K562 (cell line): Measurements from ENCODE around the gene SETDB1. TPM values are rescaled to one million over a fixed set of nuclear protein-coding genes. Genes with fewer than 3 reads are reported as not detected.
A peak's percentile ranks its signal among the peaks of the same experiment; 100 is the strongest.

Experiments
- CBX2 ChIP-seq: fragments of 200-600 bp; sonication (generic); IDR thresholded peaks from one replicate; pipeline ENCODE4 v1.6.1; 2012; ENCODE audit warnings: mild to moderate bottlenecking, low read length, inconsistent platforms; ENCODE audit not compliant: insufficient read depth, poor library complexity, severe bottlenecking
- COPS2 ChIP-seq: fragments of 450-650 bp; conservative IDR thresholded peaks from 2 replicates; pipeline ENCODE4 v1.6.1; 2016; ENCODE audit warnings: mild to moderate bottlenecking, moderate library complexity
- DNMT1 ChIP-seq: fragments of 450-650 bp; IDR thresholded peaks from 2 replicates; pipeline ENCODE4 v1.6.1; 2016; ENCODE audit warnings: antibody characterized with exemption, mild to moderate bottlenecking
- E2F5 ChIP-seq: sonication (generic); formaldehyde crosslinking; IDR thresholded peaks from 2 replicates; pipeline ENCODE4 v1.8.0; 2022; ENCODE audit warnings: mild to moderate bottlenecking, missing genetic modification reagents
- ETS1 ChIP-seq: conservative IDR thresholded peaks from 2 replicates; pipeline ENCODE4 v1.6.1; 2011; ENCODE audit warnings: low read depth, mild to moderate bottlenecking, low read length; ENCODE audit not compliant: control insufficient read depth
- KLF13 ChIP-seq: fragments of 450-650 bp; IDR thresholded peaks from 2 replicates; pipeline ENCODE4 v1.6.1; 2016; ENCODE audit warnings: missing genetic modification characterization, low read depth, mild to moderate bottlenecking, missing compliant biosample characterization, moderate library complexity, borderline replicate concordance
- MBD2 ChIP-seq: sonication (generic); IDR thresholded peaks from 2 replicates; pipeline ENCODE4 v1.6.1; 2016; ENCODE audit warnings: low read depth, borderline replicate concordance
- RERE ChIP-seq: sonication (generic); formaldehyde crosslinking; IDR thresholded peaks from 2 replicates; pipeline ENCODE4 v1.8.0; 2023; ENCODE audit warnings: missing genetic modification reagents, mild to moderate bottlenecking, borderline replicate concordance
- SMARCB1 ChIP-seq: IDR thresholded peaks from 2 replicates; pipeline ENCODE4 v1.6.1; 2011; ENCODE audit warnings: improper control_type of control experiment, low read depth; ENCODE audit not compliant: insufficient read length
- SRSF1 ChIP-seq: fragments of 200-400 bp; formaldehyde crosslinking; IDR thresholded peaks from 2 replicates; pipeline ENCODE4 v1.6.1; 2017; ENCODE audit warnings: mild to moderate bottlenecking, low read depth, low read length, moderate library complexity
- ZNF12 ChIP-seq: sonication (generic); formaldehyde crosslinking; IDR thresholded peaks from 2 replicates; pipeline ENCODE4 v1.4.0; 2020; ENCODE audit warnings: mild to moderate bottlenecking, missing genetic modification reagents
- ZNF444 ChIP-seq: fragments of 250-450 bp; sonication (Bioruptor Pico); IDR thresholded peaks from 2 replicates; pipeline ENCODE4 v1.4.0; 2020; ENCODE audit warnings: mild to moderate bottlenecking, moderate library complexity
- ZNF778 ChIP-seq: fragments of 450-650 bp; formaldehyde crosslinking; IDR thresholded peaks from 2 replicates; pipeline ENCODE4 v1.4.0; 2020; ENCODE audit warnings: mild to moderate bottlenecking, moderate library complexity
- polyA plus RNA-seq, 8 experiments: library from polyadenylated mRNA; depleted of rRNA in 4 of 8; stranded (reverse) in 5 of 8; unstranded in 3 of 8; fragments of >200 nt; fragmentation: Nextera tagmentation in 2 of 8; fragmentation: Illumina TruSeq in 1 of 8; extraction: Ambion mirVana in 2 of 8; extraction: Trizol in 1 of 8; gene quantifications; 2 replicates each; pipeline versions ENCODE4 v1.2.1 to v1.2.3, GENCODE V29; 2011 to 2014; ENCODE audit warnings: inconsistent platforms in 1 of 8, missing spikeins in 1 of 8
- total RNA-seq, 7 experiments: library from RNA; depleted of rRNA in 6 of 7; stranded (reverse); fragments of >200 nt in 6 of 7; fragmentation: Illumina TruSeq in 2 of 7; extraction: Trizol in 2 of 7; gene quantifications; 2 replicates each; pipeline versions ENCODE4 v1.2.1 to v1.2.3, GENCODE V29; 2011 to 2021; ENCODE audit warnings: low replicate concordance in 1 of 7
- TF ChIP-seq, protein P1 (sequence below): fragments of 450-650 bp; conservative IDR thresholded peaks from 2 replicates; pipeline ENCODE4 v1.6.1; 2016; ENCODE audit warnings: missing genetic modification characterization, low read depth, mild to moderate bottlenecking, control low read depth, missing compliant biosample characterization
- TF ChIP-seq, protein P2 (sequence below): fragments of 200-800 bp; sonication (Bioruptor generic); IDR thresholded peaks from 2 replicates; pipeline ENCODE4 v1.6.1; 2017; ENCODE audit warnings: missing genetic modification characterization, missing compliant biosample characterization

The SETDB1 gene
- total and polyA plus RNA-seq, 9 of the 15 experiments (the other 6 are each of a cell fraction or from before 2014, with no cell fraction given): 21.5 to 64.4 (median 42.0) TPM

GRCh38 chr1:150976879-150977694, 50.9 kb downstream of the SETDB1 start (continued):
- TF ChIP-seq SMARCB1 (no peak), SRSF1 (no peak), E2F5 (no peak), ZNF778 (CRISPR knock-in tag) (no peak), CBX2 (no peak), KLF13 (tag) (no peak; the same call in 1 of the 2 replicates), DNMT1 (no peak), MBD2 (peak; percentile 69), ETS1 (0 out of 2 replicates have a peak, but pooled peaks have one; percentile 28), RERE (CRISPR knock-in tag) (no peak), COPS2 (no peak), ZNF444 (no peak), ZNF12 (no peak)
- TF ChIP-seq, protein P1, sequence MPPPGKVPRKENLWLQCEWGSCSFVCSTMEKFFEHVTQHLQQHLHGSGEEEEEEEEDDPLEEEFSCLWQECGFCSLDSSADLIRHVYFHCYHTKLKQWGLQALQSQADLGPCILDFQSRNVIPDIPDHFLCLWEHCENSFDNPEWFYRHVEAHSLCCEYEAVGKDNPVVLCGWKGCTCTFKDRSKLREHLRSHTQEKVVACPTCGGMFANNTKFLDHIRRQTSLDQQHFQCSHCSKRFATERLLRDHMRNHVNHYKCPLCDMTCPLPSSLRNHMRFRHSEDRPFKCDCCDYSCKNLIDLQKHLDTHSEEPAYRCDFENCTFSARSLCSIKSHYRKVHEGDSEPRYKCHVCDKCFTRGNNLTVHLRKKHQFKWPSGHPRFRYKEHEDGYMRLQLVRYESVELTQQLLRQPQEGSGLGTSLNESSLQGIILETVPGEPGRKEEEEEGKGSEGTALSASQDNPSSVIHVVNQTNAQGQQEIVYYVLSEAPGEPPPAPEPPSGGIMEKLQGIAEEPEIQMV (tag): no peak
- TF ChIP-seq, protein P2, sequence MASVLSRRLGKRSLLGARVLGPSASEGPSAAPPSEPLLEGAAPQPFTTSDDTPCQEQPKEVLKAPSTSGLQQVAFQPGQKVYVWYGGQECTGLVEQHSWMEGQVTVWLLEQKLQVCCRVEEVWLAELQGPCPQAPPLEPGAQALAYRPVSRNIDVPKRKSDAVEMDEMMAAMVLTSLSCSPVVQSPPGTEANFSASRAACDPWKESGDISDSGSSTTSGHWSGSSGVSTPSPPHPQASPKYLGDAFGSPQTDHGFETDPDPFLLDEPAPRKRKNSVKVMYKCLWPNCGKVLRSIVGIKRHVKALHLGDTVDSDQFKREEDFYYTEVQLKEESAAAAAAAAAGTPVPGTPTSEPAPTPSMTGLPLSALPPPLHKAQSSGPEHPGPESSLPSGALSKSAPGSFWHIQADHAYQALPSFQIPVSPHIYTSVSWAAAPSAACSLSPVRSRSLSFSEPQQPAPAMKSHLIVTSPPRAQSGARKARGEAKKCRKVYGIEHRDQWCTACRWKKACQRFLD (CRISPR knock-in tag): peak; percentile 82; the same call in 1 of the 2 replicates
